ENCODE data around the gene PRSS27.
A peak's percentile ranks its signal among the peaks of the same experiment; 100 is the strongest.

The PRSS27 gene

DNA sequence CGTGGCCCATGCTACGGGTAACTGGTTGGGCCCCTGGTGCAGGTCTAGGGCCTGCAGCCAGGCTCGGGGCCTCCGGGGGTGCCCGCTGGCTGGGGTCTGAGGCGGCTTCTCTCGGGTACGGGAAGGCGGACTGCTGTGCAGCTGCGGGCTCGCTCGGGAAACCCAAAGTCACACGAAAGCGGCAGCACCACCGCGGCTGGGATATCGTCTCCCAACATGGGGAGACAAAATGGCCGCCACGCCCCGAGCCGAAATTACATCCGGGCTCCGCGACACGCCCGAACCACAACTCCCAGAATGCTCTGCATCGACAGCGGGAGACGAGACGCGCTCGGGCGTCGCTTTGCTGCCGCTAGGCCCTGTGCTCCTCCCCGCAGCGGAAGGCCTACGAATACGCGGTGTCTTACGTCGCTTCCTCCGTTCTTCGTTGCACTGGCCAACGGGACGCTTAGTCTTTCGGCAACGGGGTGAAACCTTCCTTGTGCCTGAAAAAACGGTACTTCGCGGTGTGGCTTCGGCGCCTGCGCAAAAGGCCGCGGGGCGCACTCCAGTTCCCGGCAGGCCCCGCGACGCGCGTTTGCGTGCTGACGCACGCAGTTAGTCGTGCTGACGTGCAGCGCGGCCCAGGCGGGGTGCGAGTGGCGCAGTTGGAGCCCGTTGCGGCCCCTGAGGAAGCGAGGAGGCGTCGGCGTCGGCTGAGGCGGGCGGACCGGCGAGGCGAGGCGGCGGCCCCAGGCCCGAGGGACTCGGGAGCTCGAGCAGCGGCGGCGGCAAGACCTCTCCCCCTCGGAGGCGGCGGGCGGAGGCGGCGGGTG, 32.2 kb upstream of the PRSS27 start, which contains the start of gene SRRM2:
Gene SRRM2, plus strand, starts transcription at position 604 of the 815 bp plus-strand sequence. CDS start 3,727 bp downstream, outside the sequence.
- H3K9me3 ChIP-seq (ENCODE audit: insufficient read depth, low read depth, low read length) = no peaks in the 10 kb centered on the region
- H3K27me3 ChIP-seq (ENCODE audit: insufficient read depth, low read length, poor library complexity, severe bottlenecking) = no peaks in the 10 kb centered on the region
- TF ChIP-seq EZH2phosphoT487 (IDR thresholded peaks at IDR 0.05; ENCODE audit: borderline replicate concordance) = no peak
- TF ChIP-seq, protein P1, sequence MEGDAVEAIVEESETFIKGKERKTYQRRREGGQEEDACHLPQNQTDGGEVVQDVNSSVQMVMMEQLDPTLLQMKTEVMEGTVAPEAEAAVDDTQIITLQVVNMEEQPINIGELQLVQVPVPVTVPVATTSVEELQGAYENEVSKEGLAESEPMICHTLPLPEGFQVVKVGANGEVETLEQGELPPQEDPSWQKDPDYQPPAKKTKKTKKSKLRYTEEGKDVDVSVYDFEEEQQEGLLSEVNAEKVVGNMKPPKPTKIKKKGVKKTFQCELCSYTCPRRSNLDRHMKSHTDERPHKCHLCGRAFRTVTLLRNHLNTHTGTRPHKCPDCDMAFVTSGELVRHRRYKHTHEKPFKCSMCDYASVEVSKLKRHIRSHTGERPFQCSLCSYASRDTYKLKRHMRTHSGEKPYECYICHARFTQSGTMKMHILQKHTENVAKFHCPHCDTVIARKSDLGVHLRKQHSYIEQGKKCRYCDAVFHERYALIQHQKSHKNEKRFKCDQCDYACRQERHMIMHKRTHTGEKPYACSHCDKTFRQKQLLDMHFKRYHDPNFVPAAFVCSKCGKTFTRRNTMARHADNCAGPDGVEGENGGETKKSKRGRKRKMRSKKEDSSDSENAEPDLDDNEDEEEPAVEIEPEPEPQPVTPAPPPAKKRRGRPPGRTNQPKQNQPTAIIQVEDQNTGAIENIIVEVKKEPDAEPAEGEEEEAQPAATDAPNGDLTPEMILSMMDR (conservative IDR thresholded peaks at IDR 0.05; ENCODE audit: low read length) = no peak
- peak within 1 kb of the TSS; percentile 72 for H2AFZ ChIP-seq (ENCODE audit: low read length)
- H3F3A ChIP-seq (ENCODE audit: low read depth) = no peaks in the 10 kb centered on the region
- H3K36me3 ChIP-seq (ENCODE audit: insufficient read depth, low read length) = peaks cover 5% of the 10 kb centered on the region; the same call in 1 of the 2 replicates
- peaks cover 56% of the 10 kb centered on the region for H3K79me2 ChIP-seq (ENCODE audit: insufficient read depth, low read length)
- no peaks in the 10 kb centered on the region for H3K9me2 ChIP-seq (replicated peaks; ENCODE audit: low read depth, low read length)
- H3K4me2 ChIP-seq (ENCODE audit: low read depth, low read length, poor library complexity, severe bottlenecking) = peak within 1 kb of the TSS; percentile 98
- peaks cover 25% of the 10 kb centered on the region for H3K4me1 ChIP-seq (ENCODE audit: insufficient read depth, low read length, poor library complexity, severe bottlenecking)
- H4K20me1 ChIP-seq (ENCODE audit: insufficient read depth, low read length, poor library complexity, severe bottlenecking) = peaks cover 40% of the 10 kb centered on the region
- H3K9ac ChIP-seq (ENCODE audit: low read depth, low read length, poor library complexity, severe bottlenecking) = peak within 1 kb of the TSS; percentile 99
- H3K4me3 ChIP-seq (ENCODE audit: low read length, poor library complexity, severe bottlenecking) = peak within 1 kb of the TSS; percentile 97

DNA sequence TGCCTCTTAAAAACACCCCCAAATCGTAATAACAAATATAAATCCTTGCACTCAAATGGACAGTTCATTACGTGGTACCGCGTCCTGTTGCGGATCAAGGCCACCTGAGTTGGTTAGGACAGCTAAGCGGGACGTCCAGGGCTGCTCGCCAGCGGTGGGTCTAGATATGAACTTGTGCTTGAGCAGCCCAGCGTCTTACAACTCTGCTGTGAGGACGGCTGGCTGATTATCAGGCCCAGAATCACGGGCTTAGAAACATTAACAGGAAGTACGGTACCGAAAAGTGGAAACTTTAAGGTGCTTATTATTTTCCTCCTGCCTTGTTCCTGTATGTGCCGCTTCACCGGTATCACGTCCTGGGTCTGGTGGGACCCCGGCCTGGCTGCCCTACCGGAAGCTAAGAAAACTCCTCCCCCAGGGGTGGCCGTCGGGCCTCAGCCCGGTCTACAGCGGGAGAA, 31.6 kb upstream of the PRSS27 start:
- Histone ChIP-seq H3K9me3 (ENCODE audit: insufficient read depth, low read depth, low read length) (no peaks in the 10 kb centered on the region), H4K20me1 (ENCODE audit: insufficient read depth, low read length, poor library complexity, severe bottlenecking) (peaks cover 33% of the 10 kb centered on the region), H3K4me3 (ENCODE audit: low read length, poor library complexity, severe bottlenecking) (peak overlapping the region; percentile 97), H3K4me2 (ENCODE audit: low read depth, low read length, poor library complexity, severe bottlenecking) (peak overlapping the region; percentile 96), H3K36me3 (ENCODE audit: insufficient read depth, low read length) (no peaks in the 10 kb centered on the region), H3K9ac (ENCODE audit: low read depth, low read length, poor library complexity, severe bottlenecking) (peak overlapping the region; percentile 99), H3K79me2 (ENCODE audit: insufficient read depth, low read length) (peaks cover 50% of the 10 kb centered on the region), H3F3A (ENCODE audit: low read depth) (no peaks in the 10 kb centered on the region), H3K9me2 (replicated peaks; ENCODE audit: low read depth, low read length) (no peaks in the 10 kb centered on the region), H3K4me1 (ENCODE audit: insufficient read depth, low read length, poor library complexity, severe bottlenecking) (peaks cover 25% of the 10 kb centered on the region), H2AFZ (ENCODE audit: low read length) (peak overlapping the region; percentile 30; the same call in 1 of the 2 replicates), H3K27me3 (ENCODE audit: insufficient read depth, low read length, poor library complexity, severe bottlenecking) (no peaks in the 10 kb centered on the region)
- TF ChIP-seq, protein P1 (conservative IDR thresholded peaks at IDR 0.05; ENCODE audit: low read length) = no peak
- TF ChIP-seq EZH2phosphoT487 (IDR thresholded peaks at IDR 0.05; ENCODE audit: borderline replicate concordance) = no peak

DNA sequence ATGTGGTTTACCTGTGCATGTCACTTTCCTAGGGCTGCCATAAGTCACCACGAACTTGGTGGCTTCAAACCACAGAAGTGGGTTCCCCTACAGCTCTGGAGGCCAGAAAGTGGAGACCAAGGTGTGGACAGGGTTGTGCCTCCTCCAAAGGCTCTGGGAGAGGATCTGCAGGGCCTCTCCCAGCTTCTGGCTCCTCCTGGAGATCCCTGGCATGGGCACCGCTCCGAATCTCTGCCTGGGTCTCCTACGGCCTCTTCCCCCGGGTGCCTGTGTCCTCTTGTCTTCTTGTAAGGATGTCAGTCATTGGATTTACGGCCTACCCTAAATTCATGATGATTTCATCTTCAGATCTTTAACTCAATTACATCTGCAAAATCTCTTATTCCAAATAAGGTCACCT, 29.9 kb upstream of the PRSS27 start:
- no peak for TF ChIP-seq EZH2phosphoT487 (IDR thresholded peaks at IDR 0.05; ENCODE audit: borderline replicate concordance)
- TF ChIP-seq, protein P1 (conservative IDR thresholded peaks at IDR 0.05; ENCODE audit: low read length) = no peak
- H3K9me2 ChIP-seq (replicated peaks; ENCODE audit: low read depth, low read length) = no peaks in the 10 kb centered on the region
- H3F3A ChIP-seq (ENCODE audit: low read depth) = no peaks in the 10 kb centered on the region
- no peaks in the 10 kb centered on the region for H3K9me3 ChIP-seq (ENCODE audit: insufficient read depth, low read depth, low read length)
- H3K79me2 ChIP-seq (ENCODE audit: insufficient read depth, low read length) = peaks cover 33% of the 10 kb centered on the region
- H3K4me1 ChIP-seq (ENCODE audit: insufficient read depth, low read length, poor library complexity, severe bottlenecking) = peaks cover 14% of the 10 kb centered on the region
- no peak overlapping the region for H3K4me2 ChIP-seq (ENCODE audit: low read depth, low read length, poor library complexity, severe bottlenecking)
- peaks cover 16% of the 10 kb centered on the region for H4K20me1 ChIP-seq (ENCODE audit: insufficient read depth, low read length, poor library complexity, severe bottlenecking)
- no peak overlapping the region for H2AFZ ChIP-seq (ENCODE audit: low read length)
- no peak overlapping the region for H3K9ac ChIP-seq (ENCODE audit: low read depth, low read length, poor library complexity, severe bottlenecking)
- H3K4me3 ChIP-seq (ENCODE audit: low read length, poor library complexity, severe bottlenecking) = no peak overlapping the region
- no peaks in the 10 kb centered on the region for H3K27me3 ChIP-seq (ENCODE audit: insufficient read depth, low read length, poor library complexity, severe bottlenecking)
- no peaks in the 10 kb centered on the region for H3K36me3 ChIP-seq (ENCODE audit: insufficient read depth, low read length)

Measured in Loucy (cell line).